ENCODE results near the gene SAFB. TPM values are rescaled to one million over a fixed set of nuclear protein-coding genes. Genes with fewer than 3 reads are reported as not detected.

The SAFB gene
- total RNA-seq, 2 donors from 2014 or later, result 130 to 153 TPM

DNA sequence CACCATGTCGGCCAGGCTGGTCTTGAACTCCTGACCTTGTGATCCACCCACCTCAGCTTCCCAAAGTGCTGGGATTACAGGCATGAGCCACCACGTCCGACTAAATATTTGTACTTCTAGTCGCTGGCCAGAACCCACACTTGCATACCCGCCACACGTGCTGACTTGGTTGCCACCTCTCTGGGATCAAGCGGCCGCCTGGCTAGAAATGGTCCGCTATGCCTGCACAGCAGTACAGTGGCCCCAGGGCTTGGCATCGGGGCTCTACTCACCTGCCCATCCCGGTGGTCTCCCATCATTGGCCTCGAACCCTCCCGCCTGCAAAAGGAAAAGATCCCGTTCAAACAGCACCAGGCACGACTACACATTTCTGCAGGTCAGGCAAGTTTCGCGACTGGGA, 31.4 kb upstream of the SAFB start:
- H3K4me1 ChIP-seq (ENCODE audit: control insufficient read depth, insufficient read depth, low read length), result peaks cover under 1% of the 10 kb centered on the region
- H3K9me3 ChIP-seq (ENCODE audit: control insufficient read depth, low read length), result no peaks in the 10 kb centered on the region
- peaks cover 77% of the 10 kb centered on the region for H3K36me3 ChIP-seq (ENCODE audit: control insufficient read depth, insufficient read depth, low read length)
- Mint-ChIP-seq H3K4me3 (no peak overlapping the region), H3K9me3 (no peaks in the 10 kb centered on the region), H3K36me3 (ENCODE audit: low read depth) (peaks cover 77% of the 10 kb centered on the region), H3K27ac (no peak overlapping the region), H3K4me1 (peaks cover 16% of the 10 kb centered on the region), H3K27me3 (ENCODE audit: insufficient read depth) (no peaks in the 10 kb centered on the region)
- no peak overlapping the region for H3K27ac ChIP-seq (ENCODE audit: low read depth, low read length)
- no peak overlapping the region for H3K9ac ChIP-seq (ENCODE audit: extremely low read depth, low read length, poor library complexity, severe bottlenecking)
- no peak for DNase-seq
- H3K4me3 ChIP-seq (ENCODE audit: low read length), result no peak overlapping the region
- 94 to 95% methylated on average over 9 to 17 of the region's 17 CpGs for whole genome bisulfite sequencing, 2 experiments (ENCODE audit: insufficient coverage in 1 of 2, insufficient read length in 1 of 2)
- no peaks in the 10 kb centered on the region for H3K27me3 ChIP-seq (ENCODE audit: control insufficient read depth, insufficient read depth, low read length, poor library complexity, severe bottlenecking)
- TF ChIP-seq, protein P1, sequence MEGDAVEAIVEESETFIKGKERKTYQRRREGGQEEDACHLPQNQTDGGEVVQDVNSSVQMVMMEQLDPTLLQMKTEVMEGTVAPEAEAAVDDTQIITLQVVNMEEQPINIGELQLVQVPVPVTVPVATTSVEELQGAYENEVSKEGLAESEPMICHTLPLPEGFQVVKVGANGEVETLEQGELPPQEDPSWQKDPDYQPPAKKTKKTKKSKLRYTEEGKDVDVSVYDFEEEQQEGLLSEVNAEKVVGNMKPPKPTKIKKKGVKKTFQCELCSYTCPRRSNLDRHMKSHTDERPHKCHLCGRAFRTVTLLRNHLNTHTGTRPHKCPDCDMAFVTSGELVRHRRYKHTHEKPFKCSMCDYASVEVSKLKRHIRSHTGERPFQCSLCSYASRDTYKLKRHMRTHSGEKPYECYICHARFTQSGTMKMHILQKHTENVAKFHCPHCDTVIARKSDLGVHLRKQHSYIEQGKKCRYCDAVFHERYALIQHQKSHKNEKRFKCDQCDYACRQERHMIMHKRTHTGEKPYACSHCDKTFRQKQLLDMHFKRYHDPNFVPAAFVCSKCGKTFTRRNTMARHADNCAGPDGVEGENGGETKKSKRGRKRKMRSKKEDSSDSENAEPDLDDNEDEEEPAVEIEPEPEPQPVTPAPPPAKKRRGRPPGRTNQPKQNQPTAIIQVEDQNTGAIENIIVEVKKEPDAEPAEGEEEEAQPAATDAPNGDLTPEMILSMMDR (conservative IDR thresholded peaks at IDR 0.05), result no peak

DNA sequence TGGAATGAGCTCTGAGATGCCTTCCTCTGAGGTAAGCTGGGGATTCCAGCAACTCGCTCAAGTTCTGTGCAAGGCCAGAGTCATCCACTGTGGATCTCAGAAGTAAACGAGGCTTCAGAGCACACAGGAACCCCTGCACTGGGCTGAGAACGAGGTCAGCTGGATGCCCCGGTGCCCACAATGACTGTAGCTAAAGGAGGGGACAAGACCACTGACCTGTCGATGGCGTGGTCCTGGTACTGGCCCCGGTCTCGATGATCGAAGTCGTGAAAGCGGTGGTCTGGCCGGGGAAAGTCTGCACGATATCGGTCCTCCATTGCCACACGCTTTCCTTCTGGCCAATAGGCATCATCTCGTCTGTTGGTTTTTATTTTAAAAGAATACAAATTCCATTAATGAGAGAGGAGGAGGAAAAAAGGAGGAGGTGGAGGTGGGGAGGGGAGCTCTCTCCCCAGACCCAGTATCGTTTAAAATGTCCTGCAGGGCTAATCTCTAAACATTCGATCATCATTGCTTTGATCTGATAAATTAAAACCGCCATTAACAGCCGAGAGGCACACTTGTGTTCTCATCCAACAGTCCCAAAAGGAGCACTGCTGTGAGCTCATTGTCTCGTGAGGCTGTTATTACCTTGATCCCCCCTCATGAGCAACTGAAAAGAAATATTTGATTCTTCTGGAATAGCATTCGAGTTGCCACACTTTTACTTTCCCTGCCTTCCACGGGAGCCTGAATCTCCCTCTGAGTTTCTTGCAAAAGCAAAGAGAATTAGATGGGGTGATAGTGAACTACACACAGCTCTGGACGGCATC, 30.1 kb upstream of the SAFB start:
- Mint-ChIP-seq H3K27ac (no peak overlapping the region), H3K9me3 (no peaks in the 10 kb centered on the region), H3K27me3 (ENCODE audit: insufficient read depth) (no peaks in the 10 kb centered on the region), H3K36me3 (ENCODE audit: low read depth) (peaks cover 78% of the 10 kb centered on the region), H3K4me1 (peaks cover 13% of the 10 kb centered on the region), H3K4me3 (no peak overlapping the region)
- Histone ChIP-seq H3K27me3 (ENCODE audit: control insufficient read depth, insufficient read depth, low read length, poor library complexity, severe bottlenecking) (no peaks in the 10 kb centered on the region), H3K9ac (ENCODE audit: extremely low read depth, low read length, poor library complexity, severe bottlenecking) (no peak overlapping the region), H3K4me1 (ENCODE audit: control insufficient read depth, insufficient read depth, low read length) (no peaks in the 10 kb centered on the region), H3K9me3 (ENCODE audit: control insufficient read depth, low read length) (no peaks in the 10 kb centered on the region), H3K4me3 (ENCODE audit: low read length) (no peak overlapping the region), H3K27ac (ENCODE audit: low read depth, low read length) (no peak overlapping the region), H3K36me3 (ENCODE audit: control insufficient read depth, insufficient read depth, low read length) (peaks cover 84% of the 10 kb centered on the region)
- no peak for DNase-seq
- 91 to 95% methylated on average over 22 to 24 of the region's 24 CpGs for WGBS, 2 experiments (ENCODE audit: insufficient coverage in 1 of 2, insufficient read length in 1 of 2)
- TF ChIP-seq, protein P1 (conservative IDR thresholded peaks at IDR 0.05), result no peak

DNA sequence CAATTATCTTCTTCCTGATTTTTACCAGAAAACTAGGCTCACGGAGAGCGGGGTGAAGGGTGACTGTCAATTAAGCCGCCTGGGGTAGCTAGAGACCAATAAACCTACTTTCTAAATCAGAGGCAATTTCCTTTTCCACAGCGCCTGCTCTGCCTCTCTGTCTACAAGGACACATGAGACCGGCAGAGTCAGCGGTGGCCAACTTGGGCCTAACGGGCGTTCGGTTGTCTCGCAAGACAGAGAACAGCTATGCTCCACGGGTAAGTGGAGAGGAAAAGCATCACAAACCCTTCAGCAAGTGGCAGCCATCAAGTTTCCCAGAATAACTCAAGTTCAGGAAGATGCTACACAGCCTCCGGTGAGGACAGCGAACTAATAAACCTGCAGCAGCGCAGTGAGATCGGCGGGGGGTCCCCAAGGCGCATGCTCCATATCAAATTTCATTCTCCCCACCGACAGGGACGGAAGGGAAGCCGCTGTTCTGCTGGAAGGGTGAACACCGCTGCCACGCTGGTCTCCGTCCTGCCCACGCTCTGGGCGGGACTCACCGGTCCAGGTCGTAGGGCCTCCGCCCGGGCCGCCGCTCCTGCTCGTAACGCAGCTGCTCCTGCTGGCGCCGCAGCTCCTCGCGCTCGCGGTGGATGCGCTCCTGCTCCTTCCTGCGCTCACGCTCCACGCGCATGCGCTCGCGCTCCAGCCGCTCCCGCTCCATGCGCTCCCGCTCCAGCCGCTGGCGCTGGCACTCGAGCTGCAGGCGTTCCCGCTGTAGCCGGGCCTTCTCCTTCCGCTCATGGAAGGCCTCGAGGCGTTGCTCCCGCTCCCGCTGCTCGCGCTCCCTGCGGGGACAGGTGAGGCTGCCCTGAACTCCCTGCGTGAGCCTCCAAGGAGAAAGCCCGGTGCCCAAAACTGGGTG, 29.3 kb upstream of the SAFB start:
- Mint-ChIP-seq H3K4me3 (no peak overlapping the region), H3K9me3 (no peaks in the 10 kb centered on the region), H3K27ac (no peak overlapping the region), H3K36me3 (ENCODE audit: low read depth) (peaks cover 78% of the 10 kb centered on the region), H3K27me3 (ENCODE audit: insufficient read depth) (no peaks in the 10 kb centered on the region), H3K4me1 (peaks cover 11% of the 10 kb centered on the region)
- no peak for DNase-seq
- Histone ChIP-seq H3K9me3 (ENCODE audit: control insufficient read depth, low read length) (no peaks in the 10 kb centered on the region), H3K4me1 (ENCODE audit: control insufficient read depth, insufficient read depth, low read length) (no peaks in the 10 kb centered on the region), H3K4me3 (ENCODE audit: low read length) (no peak overlapping the region), H3K36me3 (ENCODE audit: control insufficient read depth, insufficient read depth, low read length) (peaks cover 84% of the 10 kb centered on the region), H3K9ac (ENCODE audit: extremely low read depth, low read length, poor library complexity, severe bottlenecking) (no peak overlapping the region), H3K27ac (ENCODE audit: low read depth, low read length) (no peak overlapping the region), H3K27me3 (ENCODE audit: control insufficient read depth, insufficient read depth, low read length, poor library complexity, severe bottlenecking) (no peaks in the 10 kb centered on the region)
- WGBS, 2 experiments (ENCODE audit: insufficient coverage in 1 of 2, insufficient read length in 1 of 2), result 97% methylated on average over 51 to 67 of the region's 67 CpGs
- TF ChIP-seq, protein P1 (conservative IDR thresholded peaks at IDR 0.05), result no peak
